Measurements from ENCODE around the gene CLEC2L. TPM values are rescaled to one million over a fixed set of nuclear protein-coding genes. Genes with fewer than 3 reads are reported as not detected.

CLEC2L gene
- total RNA-seq, 6 experiments from 2014 or later, result not detected

DNA sequence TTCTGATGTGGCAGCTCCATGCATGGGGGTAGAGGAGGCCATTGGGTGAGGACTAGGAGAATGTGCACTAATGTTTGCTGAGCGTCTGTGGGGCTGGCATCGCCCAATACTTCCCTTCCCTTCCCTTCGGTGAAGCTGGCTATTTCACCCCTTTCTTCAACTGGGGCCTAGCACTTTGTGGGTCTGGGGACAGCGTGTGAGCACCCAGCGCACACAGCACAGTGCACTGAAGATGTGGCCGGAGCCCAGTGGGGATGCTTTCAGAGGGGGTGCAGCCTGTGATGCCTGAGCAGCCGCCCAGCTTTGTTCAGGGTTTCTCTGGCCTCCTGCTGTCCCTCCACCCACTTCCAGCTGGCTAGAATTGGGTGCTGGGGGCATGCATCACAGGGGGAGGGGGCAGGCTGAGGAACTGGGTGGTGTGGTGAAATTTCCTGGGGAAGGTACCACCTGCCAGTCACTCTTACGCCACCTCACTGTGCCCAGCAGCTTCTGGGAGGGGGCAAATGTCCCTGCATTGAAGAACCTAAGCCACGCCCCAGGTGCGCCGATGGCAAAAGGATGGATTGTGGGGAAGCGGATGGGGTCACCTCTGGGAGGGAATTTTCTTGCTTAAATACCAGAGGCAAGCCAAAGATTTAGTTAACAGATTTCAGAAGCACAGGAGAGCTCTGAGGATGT is 45.5 kb downstream of the CLEC2L start:
- Mint-ChIP-seq H3K4me1 (ENCODE audit: low read depth) (no peaks in the 10 kb centered on the region), H3K9me3 (no peaks in the 10 kb centered on the region), H3K27me3 (ENCODE audit: insufficient read depth) (no peaks in the 10 kb centered on the region; the same call in 1 of the 2 replicates), H3K36me3 (ENCODE audit: low read depth) (0 out of 2 replicates have a peak, but pooled peaks cover 8% of the 10 kb centered on the region), H3K27ac (no peak overlapping the region), H3K4me3 (no peak overlapping the region)
- no peak for DNase-seq
- TF ChIP-seq, protein P1, sequence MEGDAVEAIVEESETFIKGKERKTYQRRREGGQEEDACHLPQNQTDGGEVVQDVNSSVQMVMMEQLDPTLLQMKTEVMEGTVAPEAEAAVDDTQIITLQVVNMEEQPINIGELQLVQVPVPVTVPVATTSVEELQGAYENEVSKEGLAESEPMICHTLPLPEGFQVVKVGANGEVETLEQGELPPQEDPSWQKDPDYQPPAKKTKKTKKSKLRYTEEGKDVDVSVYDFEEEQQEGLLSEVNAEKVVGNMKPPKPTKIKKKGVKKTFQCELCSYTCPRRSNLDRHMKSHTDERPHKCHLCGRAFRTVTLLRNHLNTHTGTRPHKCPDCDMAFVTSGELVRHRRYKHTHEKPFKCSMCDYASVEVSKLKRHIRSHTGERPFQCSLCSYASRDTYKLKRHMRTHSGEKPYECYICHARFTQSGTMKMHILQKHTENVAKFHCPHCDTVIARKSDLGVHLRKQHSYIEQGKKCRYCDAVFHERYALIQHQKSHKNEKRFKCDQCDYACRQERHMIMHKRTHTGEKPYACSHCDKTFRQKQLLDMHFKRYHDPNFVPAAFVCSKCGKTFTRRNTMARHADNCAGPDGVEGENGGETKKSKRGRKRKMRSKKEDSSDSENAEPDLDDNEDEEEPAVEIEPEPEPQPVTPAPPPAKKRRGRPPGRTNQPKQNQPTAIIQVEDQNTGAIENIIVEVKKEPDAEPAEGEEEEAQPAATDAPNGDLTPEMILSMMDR (IDR thresholded peaks at IDR 0.05), result no peak

DNA sequence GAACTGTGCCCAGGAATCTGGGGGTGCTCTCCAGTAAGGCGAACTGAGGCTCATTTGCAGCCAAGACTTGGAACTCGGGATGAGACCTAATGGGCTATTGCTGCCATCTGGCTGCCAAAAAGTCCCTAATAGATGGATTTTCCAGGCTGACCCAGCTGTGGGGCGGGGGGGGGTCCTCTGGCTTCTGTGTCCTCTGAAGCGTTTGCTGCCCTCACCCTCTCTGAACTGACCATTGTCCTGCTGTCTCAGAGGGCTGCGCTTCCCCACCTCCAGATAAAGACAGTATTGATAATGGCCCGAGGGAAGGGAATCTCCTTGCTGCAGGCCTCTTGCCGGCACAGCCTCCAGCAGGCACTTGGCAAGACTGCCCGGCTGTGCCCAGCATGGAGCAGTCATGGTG is 46.6 kb downstream of the CLEC2L start:
- 0 out of 2 replicates have a peak, but pooled peaks cover 8% of the 10 kb centered on the region for H3K36me3 Mint-ChIP-seq (ENCODE audit: low read depth)
- no peaks in the 10 kb centered on the region for H3K4me1 Mint-ChIP-seq (ENCODE audit: low read depth)
- TF ChIP-seq, protein P1 (IDR thresholded peaks at IDR 0.05), result peak; percentile 59; the same call in 1 of the 2 replicates
- no peak overlapping the region for H3K27ac Mint-ChIP-seq
- no peaks in the 10 kb centered on the region; the same call in 1 of the 2 replicates for H3K27me3 Mint-ChIP-seq (ENCODE audit: insufficient read depth)
- H3K4me3 Mint-ChIP-seq, result no peak overlapping the region
- no peak for DNase-seq
- H3K9me3 Mint-ChIP-seq, result no peaks in the 10 kb centered on the region

DNA sequence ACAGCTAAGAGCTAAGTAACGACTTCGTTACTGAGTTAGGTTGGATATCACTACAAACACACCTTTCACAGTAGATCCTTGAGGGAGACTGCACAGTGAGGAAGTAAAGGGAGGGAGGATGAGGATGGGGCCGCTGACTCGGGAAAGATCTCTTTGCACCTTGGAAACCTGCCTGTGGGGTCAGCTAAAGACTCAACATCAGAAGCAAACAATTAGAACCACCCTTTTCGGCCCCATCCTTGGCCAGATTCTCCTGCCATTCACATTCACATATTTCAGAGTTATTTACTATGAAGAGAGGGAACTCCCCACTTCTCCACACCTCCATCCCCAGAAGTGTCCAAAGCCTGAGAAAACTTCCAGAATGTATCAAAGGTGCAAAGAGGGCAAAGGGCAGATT is 47.1 kb downstream of the CLEC2L start:
- H3K4me3 Mint-ChIP-seq, result no peak overlapping the region
- 0 out of 2 replicates have a peak, but pooled peaks cover 8% of the 10 kb centered on the region for H3K36me3 Mint-ChIP-seq (ENCODE audit: low read depth)
- H3K27ac Mint-ChIP-seq, result no peak overlapping the region
- H3K27me3 Mint-ChIP-seq (ENCODE audit: insufficient read depth), result no peaks in the 10 kb centered on the region; the same call in 1 of the 2 replicates
- no peaks in the 10 kb centered on the region for H3K4me1 Mint-ChIP-seq (ENCODE audit: low read depth)
- no peaks in the 10 kb centered on the region for H3K9me3 Mint-ChIP-seq
- TF ChIP-seq, protein P1 (IDR thresholded peaks at IDR 0.05), result no peak
- no peak for DNase-seq

DNA sequence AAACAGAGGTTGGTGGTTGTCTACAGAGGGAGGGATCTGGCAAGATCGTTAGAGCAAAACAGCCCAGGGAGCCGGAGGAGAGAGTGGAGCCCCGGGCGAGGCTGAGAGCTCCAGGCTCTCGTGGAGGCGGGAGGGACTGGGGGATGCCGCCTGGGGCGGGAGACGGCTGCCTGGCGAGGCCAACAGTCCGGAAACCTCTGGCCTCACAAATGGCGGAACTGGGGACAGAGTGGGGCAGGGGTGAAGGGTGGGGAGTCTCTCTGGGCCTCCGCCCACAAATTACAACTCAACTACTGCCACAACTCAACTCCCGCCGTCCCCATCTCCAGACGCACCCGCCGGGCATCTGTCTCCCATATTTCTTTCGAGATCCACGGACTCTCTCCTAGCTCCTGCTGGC is 47.7 kb downstream of the CLEC2L start:
- no peak overlapping the region for H3K4me3 Mint-ChIP-seq

DNA sequence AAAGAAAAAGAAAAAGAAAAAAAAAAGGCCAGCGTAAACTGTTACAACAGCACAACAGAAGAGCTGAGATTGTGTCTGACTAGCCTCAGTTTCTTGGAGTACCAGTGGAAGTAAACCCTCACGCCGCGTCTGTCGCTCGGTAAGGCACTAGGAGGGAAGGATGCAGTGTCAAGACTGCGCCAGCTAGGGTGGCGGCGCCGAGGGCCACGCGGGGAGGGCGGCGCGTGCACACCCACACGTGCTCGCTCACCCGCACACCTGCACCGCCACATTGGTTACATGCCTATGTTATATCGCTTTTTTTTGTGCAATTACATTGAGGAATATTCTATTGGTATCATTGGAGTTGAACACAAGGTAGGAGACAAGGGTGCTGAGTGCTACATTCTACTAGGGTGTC is 48.2 kb downstream of the CLEC2L start:
- Mint-ChIP-seq H3K27ac (no peak overlapping the region), H3K9me3 (no peaks in the 10 kb centered on the region), H3K4me3 (no peak overlapping the region), H3K27me3 (ENCODE audit: insufficient read depth) (peaks cover 2% of the 10 kb centered on the region; the same call in 1 of the 2 replicates), H3K4me1 (ENCODE audit: low read depth) (no peaks in the 10 kb centered on the region), H3K36me3 (ENCODE audit: low read depth) (0 out of 2 replicates have a peak, but pooled peaks cover 8% of the 10 kb centered on the region)
- DNase-seq, result no peak
- TF ChIP-seq, protein P1 (IDR thresholded peaks at IDR 0.05), result no peak

More for the DNA sequence above, 47.7 kb downstream of the CLEC2L start:
- no peak overlapping the region for H3K27ac Mint-ChIP-seq
- H3K9me3 Mint-ChIP-seq, result no peaks in the 10 kb centered on the region
- no peaks in the 10 kb centered on the region; the same call in 1 of the 2 replicates for H3K27me3 Mint-ChIP-seq (ENCODE audit: insufficient read depth)
- no peaks in the 10 kb centered on the region for H3K4me1 Mint-ChIP-seq (ENCODE audit: low read depth)
- 0 out of 2 replicates have a peak, but pooled peaks cover 8% of the 10 kb centered on the region for H3K36me3 Mint-ChIP-seq (ENCODE audit: low read depth)
- DNase-seq, result no peak
- TF ChIP-seq, protein P1 (IDR thresholded peaks at IDR 0.05), result no peak
